GM15510 (cell line): ENCODE results near the gene VEGFD.

Experiments
- POLR2A ChIP-seq: IDR thresholded peaks from 3 replicates; pipeline ENCODE4 v1.6.1; 2011; ENCODE audit warnings: borderline replicate concordance; ENCODE audit not compliant: insufficient read length; ENCODE audit errors: extremely low read depth

Gene VEGFD, protein sequence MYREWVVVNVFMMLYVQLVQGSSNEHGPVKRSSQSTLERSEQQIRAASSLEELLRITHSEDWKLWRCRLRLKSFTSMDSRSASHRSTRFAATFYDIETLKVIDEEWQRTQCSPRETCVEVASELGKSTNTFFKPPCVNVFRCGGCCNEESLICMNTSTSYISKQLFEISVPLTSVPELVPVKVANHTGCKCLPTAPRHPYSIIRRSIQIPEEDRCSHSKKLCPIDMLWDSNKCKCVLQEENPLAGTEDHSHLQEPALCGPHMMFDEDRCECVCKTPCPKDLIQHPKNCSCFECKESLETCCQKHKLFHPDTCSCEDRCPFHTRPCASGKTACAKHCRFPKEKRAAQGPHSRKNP

DNA sequence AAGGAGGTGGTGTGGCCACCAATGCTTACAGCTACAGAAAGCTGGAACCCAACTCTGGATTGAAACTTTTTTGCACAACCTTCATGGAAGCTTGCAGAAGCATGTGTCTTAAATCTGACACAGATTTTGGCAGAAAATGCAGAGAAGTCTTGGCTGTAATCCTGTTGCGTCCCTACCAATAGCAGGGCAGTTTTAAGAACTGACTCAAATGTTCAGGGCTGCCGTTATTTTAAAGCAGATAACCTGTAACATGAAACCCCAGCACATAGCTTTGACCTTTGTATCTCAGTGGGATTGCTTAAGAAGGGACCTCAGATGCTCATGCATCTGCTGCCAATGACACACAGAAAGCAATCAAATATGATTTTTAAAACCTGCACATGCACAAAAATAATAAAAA, at the start of gene VEGFD:
Gene VEGFD (minus strand): TSS at position 110 of the 400 bp plus-strand sequence. CDS start 467 bp downstream, outside the sequence.
- no peak for TF ChIP-seq POLR2A

- no peak for TF ChIP-seq POLR2A
These were observed 46.4 kb upstream of the VEGFD start for GRCh38 chrX:15430584-15430983.

- no peak for TF ChIP-seq POLR2A
These were observed 45.9 kb upstream of the VEGFD start for GRCh38 chrX:15430076-15430475.

DNA sequence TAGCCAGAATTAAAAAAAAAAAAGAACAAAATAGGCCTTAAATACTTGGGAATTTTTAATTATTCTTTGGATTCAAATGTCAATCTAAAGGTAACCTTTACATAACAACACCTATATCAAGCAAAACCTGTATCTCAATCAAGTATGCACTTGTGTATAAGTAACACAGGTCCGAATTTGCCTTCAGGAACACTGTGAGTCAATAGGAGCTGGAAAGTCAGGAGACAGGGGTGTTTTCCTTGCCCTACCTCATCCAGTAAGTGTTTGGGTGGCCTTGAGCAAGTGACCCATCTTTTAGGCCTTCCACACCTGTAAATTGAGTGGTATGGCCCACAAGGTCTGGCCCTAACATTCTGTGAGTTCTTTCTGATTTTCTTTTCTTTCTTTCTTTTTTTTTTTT, 40.8 kb upstream of the VEGFD start:
- TF ChIP-seq POLR2A: no peak

DNA sequence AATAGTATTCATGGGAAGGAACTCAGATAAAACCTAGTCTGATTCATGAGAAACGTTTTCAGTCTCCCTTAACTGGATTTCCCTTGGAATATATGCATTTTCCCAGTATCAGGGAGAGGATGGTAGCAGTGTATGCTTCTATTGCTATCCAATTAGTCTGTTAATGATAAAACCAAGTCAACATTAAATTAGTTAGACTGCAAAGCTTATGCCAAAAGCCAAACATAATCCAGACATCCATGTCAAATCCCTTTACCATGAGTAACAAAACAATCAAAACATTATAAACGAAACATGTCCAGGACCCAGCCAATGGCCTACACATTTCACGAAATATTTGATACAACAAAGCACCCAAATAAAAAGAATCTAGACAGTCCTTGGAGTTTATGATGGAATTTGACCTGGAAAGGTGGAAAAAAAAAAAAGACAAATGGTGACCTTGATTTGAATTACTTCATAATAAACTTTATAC, 34.5 kb upstream of the VEGFD start:
- no peak for TF ChIP-seq POLR2A

GRCh38 chrX:15418041-15418706, 34.0 kb upstream of the VEGFD start:
- no peak for TF ChIP-seq POLR2A

- TF ChIP-seq POLR2A: no peak
These were observed 32.1 kb upstream of the VEGFD start for GRCh38 chrX:15416133-15416993.

GRCh38 chrX:15413101-15413500, 28.9 kb upstream of the VEGFD start:
- TF ChIP-seq POLR2A: no peak

DNA sequence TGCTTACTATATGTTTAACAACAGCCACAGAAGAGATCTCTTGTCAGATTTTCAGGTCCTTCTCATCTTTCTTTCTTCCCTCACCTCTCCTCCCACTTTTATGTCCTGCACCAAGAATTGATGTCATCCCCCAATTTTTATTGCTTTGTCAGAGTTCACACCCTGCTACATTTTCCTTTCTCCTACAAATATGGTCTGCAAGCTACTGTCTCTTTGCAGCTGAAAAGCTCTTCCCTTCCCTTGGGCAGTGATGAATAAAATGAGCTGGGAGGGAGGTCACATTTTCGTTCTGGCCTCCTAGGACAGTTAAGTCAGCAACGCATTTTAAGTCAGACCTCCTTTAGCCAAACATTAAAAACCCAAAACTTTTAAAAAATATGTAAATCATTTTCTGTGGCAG, 26.7 kb upstream of the VEGFD start:
- TF ChIP-seq POLR2A: no peak

DNA sequence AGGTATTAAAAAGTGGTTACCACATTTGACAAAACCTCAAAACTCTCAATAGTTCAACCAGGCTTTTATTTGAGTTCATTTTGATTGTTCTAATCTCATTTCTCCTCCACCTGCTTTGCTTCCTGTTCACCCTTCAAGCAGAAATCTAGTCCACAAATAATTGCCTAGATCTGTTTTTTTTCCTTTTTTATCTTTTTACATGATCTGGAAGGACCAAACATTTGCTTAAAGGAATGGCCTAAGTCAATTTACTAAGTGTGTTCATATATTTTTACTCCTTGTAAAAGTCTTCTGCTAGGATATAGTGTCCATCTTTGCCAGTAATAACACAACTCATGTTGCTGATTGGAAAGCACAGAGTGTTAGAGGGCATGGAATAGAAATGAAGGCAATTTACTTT, 26.2 kb upstream of the VEGFD start:
- TF ChIP-seq POLR2A: no peak

DNA sequence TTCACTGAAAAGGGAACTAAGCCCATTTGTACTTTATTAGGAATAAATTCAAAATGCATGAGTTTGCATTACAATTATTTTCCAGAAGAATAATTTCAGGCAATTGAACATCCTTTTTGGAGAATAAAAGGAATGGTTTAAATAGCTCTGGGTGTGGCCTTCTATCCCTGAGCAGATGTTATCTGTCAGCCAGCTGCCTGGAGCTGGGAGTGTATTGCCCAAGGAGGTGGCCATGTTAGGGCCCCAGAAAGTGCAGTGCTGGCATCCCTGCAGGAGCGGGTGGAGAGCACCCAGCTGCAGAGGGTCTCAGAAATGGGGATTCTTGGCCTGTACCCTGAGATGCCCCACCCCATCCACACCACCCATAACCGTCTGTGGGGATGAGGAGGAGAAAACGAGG, 21.6 kb upstream of the VEGFD start:
- TF ChIP-seq POLR2A: no peak

- TF ChIP-seq POLR2A: no peak
These were observed 20.3 kb upstream of the VEGFD start for GRCh38 chrX:15404401-15405096.

DNA sequence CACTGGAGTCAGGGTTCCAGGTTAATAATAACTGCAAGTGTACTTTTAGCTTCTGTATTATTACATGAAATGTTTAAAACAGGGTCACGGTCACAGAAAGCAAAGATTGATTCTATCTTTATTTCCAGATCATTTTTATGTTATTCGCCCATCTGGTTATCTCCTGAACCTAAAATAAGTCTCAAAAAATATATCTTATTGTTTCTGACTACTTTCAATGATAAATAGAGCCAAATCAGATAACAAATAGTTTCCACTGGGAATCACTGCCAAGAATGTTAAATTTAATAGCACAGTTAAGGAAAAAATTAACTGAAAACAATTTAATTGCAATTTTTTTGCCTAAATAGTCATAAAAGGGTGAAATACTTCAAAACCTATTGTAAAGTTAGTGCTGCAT, 17.2 kb upstream of the VEGFD start:
- no peak for TF ChIP-seq POLR2A

DNA sequence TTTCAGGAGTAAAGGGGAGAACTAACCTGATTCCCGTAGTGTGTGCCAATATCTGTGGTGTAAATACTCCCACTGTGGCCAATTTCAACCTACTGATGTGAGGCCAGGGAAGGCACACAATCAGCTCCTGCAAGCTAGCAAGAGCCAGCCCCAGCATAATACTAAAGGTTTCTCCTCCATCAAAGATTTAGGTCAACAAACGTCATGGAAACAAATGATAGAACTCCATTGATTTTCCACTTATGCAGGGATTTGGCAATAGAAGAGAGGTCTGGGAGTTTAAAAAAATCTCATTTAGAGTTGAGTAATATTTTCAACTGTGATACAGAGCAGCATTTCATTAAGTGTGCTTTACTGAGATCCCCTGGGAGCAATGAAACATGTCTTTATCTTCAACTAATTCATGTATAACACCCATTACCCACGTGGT, 15.8 kb upstream of the VEGFD start:
- no peak for TF ChIP-seq POLR2A
